ENCODE measurements around the gene LCN2. TPM values are rescaled to one million over a fixed set of nuclear protein-coding genes. Genes with fewer than 3 reads are reported as not detected.

Gene LCN2
- 24.7 and 33.4 TPM in 2 replicates for total RNA-seq

GRCh38 chr9:128149001-128149701, at the start of gene LCN2:
LCN2 (plus strand) TSS chr9:128149453; CDS start chr9:128149526, 73 bp downstream.

GRCh38 chr9:128127568-128127989, 21.7 kb upstream of the LCN2 start, which contains the start of gene PTGES2:
PTGES2 (minus strand) TSS chr9:128127729; CDS start chr9:128127717, 12 bp downstream.

GRCh38 chr9:128159784-128160602, 10.7 kb downstream of the LCN2 start, which contains the start of gene BBLN:
BBLN (plus strand) TSS chr9:128160265; CDS start chr9:128160408, 143 bp downstream.

GRCh38 chr9:128191406-128192046, 42.3 kb downstream of the LCN2 start, which contains the start of gene CIZ1:
CIZ1 (minus strand) TSS chr9:128191572; CDS start chr9:128190857, 715 bp downstream.

Other genes with a start within 250 kb of the LCN2 start
- 37.7 and 38.1 TPM in 2 replicates for gene ST6GALNAC6, start 249.8 kb upstream of the LCN2 start, total RNA-seq
- gene ST6GALNAC4, start 232.4 kb upstream of the LCN2 start, total RNA-seq, result 44.8 and 45.3 TPM in 2 replicates
- 6.6 and 16.0 TPM in 2 replicates for gene PIP5KL1, start 218.7 kb upstream of the LCN2 start, total RNA-seq
- gene DPM2, start 211.6 kb upstream of the LCN2 start, total RNA-seq, result 23.0 and 30.4 TPM in 2 replicates
- 4.1 and 8.6 TPM in 2 replicates for gene EEIG1, start 168.5 kb upstream of the LCN2 start, total RNA-seq
- gene NAIF1, start 82.1 kb upstream of the LCN2 start, total RNA-seq, result 8.2 and 10.0 TPM in 2 replicates
- 10.8 and 12.4 TPM in 2 replicates for gene SLC25A25, start 81.2 kb upstream of the LCN2 start, total RNA-seq
- 103 and 109 TPM in 2 replicates for gene PTGES2, start 21.7 kb upstream of the LCN2 start, total RNA-seq
- 251 and 413 TPM in 2 replicates for gene BBLN, start 10.8 kb downstream of the LCN2 start, total RNA-seq
- 34.8 and 47.4 TPM in 2 replicates for gene CIZ1, start 42.1 kb downstream of the LCN2 start, total RNA-seq
- 0.65 and 1.5 TPM in 2 replicates for gene DNM1, start 53.9 kb downstream of the LCN2 start, total RNA-seq
- 56.6 and 64.2 TPM in 2 replicates for gene GOLGA2, start 126.6 kb downstream of the LCN2 start, total RNA-seq
- 17.0 and 39.1 TPM in 2 replicates for gene SWI5, start 126.8 kb downstream of the LCN2 start, total RNA-seq
- gene TRUB2, start 173.0 kb downstream of the LCN2 start, total RNA-seq, result 11.7 and 20.5 TPM in 2 replicates
- 35.4 and 44.9 TPM in 2 replicates for gene COQ4, start 173.4 kb downstream of the LCN2 start, total RNA-seq
- 40.7 and 48.2 TPM in 2 replicates for gene SLC27A4, start 191.1 kb downstream of the LCN2 start, total RNA-seq
- 24.1 and 29.1 TPM in 2 replicates for gene URM1, start 221.9 kb downstream of the LCN2 start, total RNA-seq